Umbilical cord (tissue), 2 donors: ENCODE measurements around the gene ATG3. TPM values are rescaled to one million over a fixed set of nuclear protein-coding genes. Genes with fewer than 3 reads are reported as not detected.
"Not testable (repeated sequence)": the region's sequence is repeated elsewhere in the genome, so short reads cannot be mapped to it uniquely, and the experiment has no call there.

Experiments used
- DNase-seq: peaks from one replicate; pipeline ENCODE4 v3.0.0-alpha.2; 2015; ENCODE audit warnings: low spot score
- total RNA-seq: library from RNA; depleted of rRNA; stranded (reverse); fragments of >200 nt; gene quantifications from one replicate; pipeline ENCODE4 v1.2.3, GENCODE V29; 2014; ENCODE audit warnings: low replicate concordance; ENCODE audit not compliant: insufficient read depth

The ATG3 gene
- total RNA-seq: 41.9 TPM

- DNase-seq: peak; percentile 99
Observed at GRCh38 chr3:112561734-112562529, at the start of gene ATG3, which contains the start of gene SLC35A5. TSS of gene ATG3 (minus strand) at chr3:112561962. CDS start at chr3:112561528, 434 bp downstream. TSS of gene SLC35A5 (plus strand) at chr3:112562045. CDS start at chr3:112563404, 1,359 bp downstream.

GRCh38 chr3:112610121-112610520 lies 48.4 kb upstream of the ATG3 start:
- no peak for DNase-seq

GRCh38 chr3:112607863-112608262 lies 46.1 kb upstream of the ATG3 start:
- DNase-seq: no peak

GRCh38 chr3:112606098-112606497 lies 44.3 kb upstream of the ATG3 start:
- no peak for DNase-seq

GRCh38 chr3:112605285-112605684 lies 43.5 kb upstream of the ATG3 start:
- DNase-seq: peak; percentile 32

GRCh38 chr3:112604536-112604935 lies 42.8 kb upstream of the ATG3 start:
- peak; percentile 55 for DNase-seq

- DNase-seq: peak; percentile 18
Observed at GRCh38 chr3:112602217-112602838, 40.6 kb upstream of the ATG3 start.

GRCh38 chr3:112598731-112599130 lies 37.0 kb upstream of the ATG3 start:
- DNase-seq: no peak

- DNase-seq: no peak
Observed at GRCh38 chr3:112597945-112598344, 36.2 kb upstream of the ATG3 start.

- no peak for DNase-seq
Observed at GRCh38 chr3:112594856-112595255, 33.1 kb upstream of the ATG3 start.

- no peak for DNase-seq
Observed at GRCh38 chr3:112593258-112593657, 31.5 kb upstream of the ATG3 start.

GRCh38 chr3:112587336-112587735 lies 25.6 kb upstream of the ATG3 start:
- DNase-seq: no peak

- peak; percentile 28 for DNase-seq
Observed at GRCh38 chr3:112585782-112586181, 24.0 kb upstream of the ATG3 start.

GRCh38 chr3:112583105-112583504 lies 21.3 kb upstream of the ATG3 start:
- no peak for DNase-seq

- peak; percentile 68 for DNase-seq
Observed at GRCh38 chr3:112582244-112582874, 20.6 kb upstream of the ATG3 start.

- DNase-seq: no peak
Observed at GRCh38 chr3:112579697-112580096, 17.9 kb upstream of the ATG3 start.

GRCh38 chr3:112579232-112579631 lies 17.5 kb upstream of the ATG3 start:
- no peak for DNase-seq

GRCh38 chr3:112572701-112573100 lies 10.9 kb upstream of the ATG3 start:
- DNase-seq: no peak

GRCh38 chr3:112569265-112569664 lies 7.5 kb upstream of the ATG3 start:
- DNase-seq: no peak

GRCh38 chr3:112568642-112569041 lies 6.9 kb upstream of the ATG3 start:
- DNase-seq: no peak

GRCh38 chr3:112564940-112565305 lies 3.2 kb upstream of the ATG3 start:
- no peak for DNase-seq

GRCh38 chr3:112564247-112564939 lies 2.6 kb upstream of the ATG3 start:
- DNase-seq: not testable (repeated sequence)
